Kidney (tissue), 14 donors: ENCODE data around the gene C1orf226. TPM values are rescaled to one million over a fixed set of nuclear protein-coding genes. Genes with fewer than 3 reads are reported as not detected.
"Not testable (repeated sequence)": the region's sequence is repeated elsewhere in the genome, so short reads cannot be mapped to it uniquely, and the experiment has no call there.

ENCODE experiments used
- DNase-seq, 5 donors: peaks; one replicate each; pipeline ENCODE4 v3.0.0-alpha.2; 2013 to 2020
- FAIRE-seq: peaks from 2 replicates; lab custom pipeline; 2012; peaks lifted over from hg19 to GRCh38; lab: Jason Lieb, UNC
- H3K27ac ChIP-seq, 2 donors: one replicate each; pipeline ENCODE4 v1.7.0; 2013; ENCODE audit warnings: low read depth in 2 of 2, low read length in 2 of 2, inconsistent platforms in 1 of 2
- H3K27me3 ChIP-seq: one replicate; pipeline ENCODE4 v1.7.1; 2013; ENCODE audit warnings: low read length, inconsistent platforms; ENCODE audit not compliant: control insufficient read depth, insufficient read depth
- H3K36me3 ChIP-seq, 3 donors: one replicate each; pipeline versions ENCODE4 v1.7.0 to v1.7.1; 2013; ENCODE audit warnings: low read length in 3 of 3, control low read depth in 1 of 3, inconsistent platforms in 1 of 3; ENCODE audit not compliant: insufficient read depth in 3 of 3, control insufficient read depth in 2 of 3
- H3K4me1 ChIP-seq, 3 donors: one replicate each; pipeline versions ENCODE4 v1.7.0 to v1.7.1; 2013; ENCODE audit warnings: low read length in 3 of 3, inconsistent platforms in 1 of 3, low read depth in 1 of 3; ENCODE audit not compliant: control insufficient read depth in 2 of 3, insufficient read depth in 2 of 3
- H3K4me3 ChIP-seq, 3 donors: one replicate each; pipeline versions ENCODE4 v1.7.0 to v1.8.1; 2013; ENCODE audit warnings: low read length in 3 of 3, control low read depth in 1 of 3, inconsistent platforms in 1 of 3
- H3K9ac ChIP-seq, 3 donors: one replicate each; pipeline versions ENCODE4 v1.7.0 to v1.7.1; 2013; ENCODE audit warnings: low read length in 3 of 3, control low read depth in 1 of 3, inconsistent platforms in 1 of 3
- H3K9me3 ChIP-seq, 3 donors: one replicate each; pipeline versions ENCODE4 v1.7.0 to v1.7.1; 2013; ENCODE audit warnings: low read length in 3 of 3, control low read depth in 1 of 3, inconsistent platforms in 1 of 3; ENCODE audit not compliant: control insufficient read depth in 2 of 3, insufficient read depth in 1 of 3
- intact Hi-C: fragments of 100-400 bp; cut with DNase I; formaldehyde crosslinking; loops from one replicate; pipeline ENCODE4 v1.11.1; 2022
- polyA plus RNA-seq: library from polyadenylated mRNA; stranded (reverse); fragments of 350-450 nt; fragmentation: Illumina TruSeq; extraction: RNeasy Lipid Tissue Mini Kit (QIAGEN cat#74804); gene quantifications from one replicate; pipeline ENCODE4 v1.2.3, GENCODE V29; 2014; ENCODE audit warnings: low read depth, low replicate concordance; ENCODE audit not compliant: insufficient read depth
- total RNA-seq: library from RNA; stranded (reverse); fragmentation: NEBNext Ultra II Directional; extraction: Animal tissue kit (Norgen Biotek cat#: 25700); gene quantifications from one replicate; pipeline ENCODE4 v1.2.1, GENCODE V29; 2021
- TF ChIP-seq, protein P1 (sequence below): IDR thresholded peaks from 3 replicates; pipeline ENCODE4 v1.5.1; 2012; ENCODE audit warnings: mild to moderate bottlenecking, moderate library complexity, borderline replicate concordance; ENCODE audit not compliant: insufficient read depth; ENCODE audit errors: extremely low read depth
- donor health status: control.
- donor health status: control.
- donor health status: control.
- donor health status: control.
- donor health status: control.
- donor health status: DM: yes; HTN: yes; CAD: no.
- donor health status: Normal renal cell carcinoma (clear cell type).

Gene C1orf226
- total and polyA plus RNA-seq, 2 donors from 2014 or later = 4.9 to 15.2 TPM

- H3K36me3 ChIP-seq = no peaks in the 10 kb centered on the region
- intact Hi-C loops = no loop called here
- FAIRE-seq = no peak
- peaks cover 0 to 3% (median 2%) of the 10 kb centered on the region in 3 donors for H3K9me3 ChIP-seq
- H3K9ac ChIP-seq = no peak within 1 kb of the TSS
- DNase-seq = no peak
- TF ChIP-seq, protein P1, sequence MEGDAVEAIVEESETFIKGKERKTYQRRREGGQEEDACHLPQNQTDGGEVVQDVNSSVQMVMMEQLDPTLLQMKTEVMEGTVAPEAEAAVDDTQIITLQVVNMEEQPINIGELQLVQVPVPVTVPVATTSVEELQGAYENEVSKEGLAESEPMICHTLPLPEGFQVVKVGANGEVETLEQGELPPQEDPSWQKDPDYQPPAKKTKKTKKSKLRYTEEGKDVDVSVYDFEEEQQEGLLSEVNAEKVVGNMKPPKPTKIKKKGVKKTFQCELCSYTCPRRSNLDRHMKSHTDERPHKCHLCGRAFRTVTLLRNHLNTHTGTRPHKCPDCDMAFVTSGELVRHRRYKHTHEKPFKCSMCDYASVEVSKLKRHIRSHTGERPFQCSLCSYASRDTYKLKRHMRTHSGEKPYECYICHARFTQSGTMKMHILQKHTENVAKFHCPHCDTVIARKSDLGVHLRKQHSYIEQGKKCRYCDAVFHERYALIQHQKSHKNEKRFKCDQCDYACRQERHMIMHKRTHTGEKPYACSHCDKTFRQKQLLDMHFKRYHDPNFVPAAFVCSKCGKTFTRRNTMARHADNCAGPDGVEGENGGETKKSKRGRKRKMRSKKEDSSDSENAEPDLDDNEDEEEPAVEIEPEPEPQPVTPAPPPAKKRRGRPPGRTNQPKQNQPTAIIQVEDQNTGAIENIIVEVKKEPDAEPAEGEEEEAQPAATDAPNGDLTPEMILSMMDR = no peak
- no peaks in the 10 kb centered on the region for H3K4me1 ChIP-seq
- no peaks in the 10 kb centered on the region for H3K27me3 ChIP-seq
- H3K4me3 ChIP-seq = no peak within 1 kb of the TSS
- no peak within 1 kb of the TSS for H3K27ac ChIP-seq
Measured at GRCh38 chr1:162412002-162412401, 30.5 kb downstream of the C1orf226 start, which contains the start of gene SH2D1B. Gene SH2D1B (minus strand): TSS chr1:162412136. CDS start chr1:162412016, 120 bp downstream.

DNA sequence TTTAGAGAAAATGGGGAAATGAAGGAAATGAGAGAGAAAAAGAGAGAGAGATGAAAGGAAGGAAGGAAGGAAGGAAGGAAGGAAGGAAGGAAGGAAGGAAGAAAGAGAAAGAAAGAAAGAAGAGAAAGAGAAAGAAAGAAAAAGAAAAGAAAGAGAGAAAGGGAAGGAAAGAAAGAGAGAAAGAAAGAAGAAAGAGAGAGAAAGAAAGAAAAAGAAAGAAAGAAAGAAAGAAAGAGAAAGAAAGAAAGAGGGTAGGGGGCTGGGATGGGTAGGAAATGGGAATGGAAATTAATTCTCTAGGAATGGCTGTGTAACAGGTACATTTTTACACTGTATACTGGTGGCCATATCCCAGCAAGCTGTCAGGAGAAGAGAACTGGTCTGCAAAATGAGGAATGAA lies 34.7 kb downstream of the C1orf226 start:
- DNase-seq = no peak
- Histone ChIP-seq H3K27ac (no peak overlapping the region), H3K36me3 (no peaks in the 10 kb centered on the region), H3K9me3 (peaks cover 0 to 3% (median 2%) of the 10 kb centered on the region in 3 donors), H3K9ac (no peak overlapping the region), H3K4me1 (no peaks in the 10 kb centered on the region), H3K27me3 (no peaks in the 10 kb centered on the region), H3K4me3 (no peak overlapping the region)
- FAIRE-seq = no peak
- TF ChIP-seq, protein P1 = no peak
- intact Hi-C loops = no loop called here

DNA sequence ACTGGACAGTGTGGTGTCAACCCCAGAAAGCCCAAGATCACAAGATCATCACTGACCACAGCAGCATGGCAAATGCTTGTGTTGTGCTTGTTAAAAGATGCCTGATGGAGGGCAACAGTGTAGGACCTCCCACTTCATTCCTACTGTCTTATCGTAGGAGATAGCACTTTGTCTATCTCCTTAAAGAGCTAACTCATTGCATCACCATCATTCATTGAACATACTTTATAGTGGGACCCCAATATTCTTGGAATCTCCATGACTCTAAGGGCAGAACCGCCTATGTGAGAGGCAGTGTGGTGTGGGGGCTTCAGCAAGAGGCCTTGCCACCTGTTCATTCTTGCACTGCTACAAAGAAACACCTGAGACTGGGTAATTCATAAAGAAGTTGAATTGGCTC lies 35.4 kb downstream of the C1orf226 start:
- DNase-seq (no peak), FAIRE-seq (no peak)
- no peak overlapping the region for H3K9ac ChIP-seq
- intact Hi-C loops = no loop called here
- H3K9me3 ChIP-seq = peaks cover 0 to 3% (median 2%) of the 10 kb centered on the region in 3 donors
- no peak overlapping the region for H3K4me3 ChIP-seq
- no peaks in the 10 kb centered on the region for H3K36me3 ChIP-seq
- no peaks in the 10 kb centered on the region for H3K4me1 ChIP-seq
- no peaks in the 10 kb centered on the region for H3K27me3 ChIP-seq
- no peak overlapping the region for H3K27ac ChIP-seq
- TF ChIP-seq, protein P1 = no peak

GRCh38 chr1:162417650-162418049 lies 36.1 kb downstream of the C1orf226 start:
- H3K27me3 ChIP-seq = no peaks in the 10 kb centered on the region
- no peaks in the 10 kb centered on the region for H3K4me1 ChIP-seq
- H3K9me3 ChIP-seq = peaks cover 0 to 3% (median 2%) of the 10 kb centered on the region in 3 donors
- DNase-seq = no peak
- TF ChIP-seq, protein P1 = no peak
- no peaks in the 10 kb centered on the region for H3K36me3 ChIP-seq
- H3K27ac ChIP-seq = no peak overlapping the region
- H3K4me3 ChIP-seq = no peak overlapping the region
- intact Hi-C loops = no loop called here
- H3K9ac ChIP-seq = no peak overlapping the region
- FAIRE-seq = no peak

DNA sequence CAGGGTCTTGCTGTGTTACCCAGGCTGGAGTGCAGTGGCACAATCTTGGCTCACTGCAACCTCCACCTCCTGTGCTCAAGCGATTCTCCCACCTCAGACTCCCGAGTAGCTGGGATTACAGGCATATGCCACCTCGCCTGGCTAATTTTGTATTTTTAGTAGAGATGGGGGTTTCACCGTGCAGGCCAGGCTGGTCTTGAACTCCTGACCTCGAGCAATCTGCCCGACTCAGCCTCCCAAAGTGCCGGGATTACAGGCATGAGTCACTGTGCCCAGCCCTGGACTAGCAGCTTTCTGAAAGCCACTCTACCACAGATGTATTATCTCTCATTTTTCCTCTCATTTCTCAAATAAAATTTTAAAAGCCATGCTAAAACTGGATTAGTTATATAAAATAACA lies 37.1 kb downstream of the C1orf226 start:
- H3K36me3 ChIP-seq, H3K27me3 ChIP-seq, H3K4me3 ChIP-seq, H3K9ac ChIP-seq, H3K9me3 ChIP-seq, H3K27ac ChIP-seq, DNase-seq, intact Hi-C loops, H3K4me1 ChIP-seq, FAIRE-seq: not testable (repeated sequence)
